ENCODE data around the gene MRPL19.

The MRPL19 gene

GRCh38 chr2:75698918-75699317, 52.3 kb downstream of the MRPL19 start:
- Histone ChIP-seq H4K20me1 (ENCODE audit: insufficient read depth, low read length) (no peaks in the 10 kb centered on the region), H3K9me3 (ENCODE audit: insufficient read depth, low read length) (no peaks in the 10 kb centered on the region), H2AFZ (ENCODE audit: low read depth, low read length) (no peak overlapping the region), H3K36me3 (replicated peaks; ENCODE audit: low read depth, low read length) (peaks cover 59% of the 10 kb centered on the region), H3K27me3 (ENCODE audit: low read depth, low read length) (no peaks in the 10 kb centered on the region), H3K79me2 (ENCODE audit: low read length) (no peaks in the 10 kb centered on the region), H3K27ac (ENCODE audit: low read length) (no peak overlapping the region), H3K4me3 (ENCODE audit: low read length) (no peak overlapping the region), H3K4me2 (ENCODE audit: low read length) (no peak overlapping the region), H3K9ac (ENCODE audit: low read length) (no peak overlapping the region), H3K4me1 (ENCODE audit: low read length) (no peaks in the 10 kb centered on the region)
- TF ChIP-seq CTCF (IDR thresholded peaks at IDR 0.05; ENCODE audit: low read depth, low read length) (no peak), EZH2phosphoT487 (IDR thresholded peaks at IDR 0.05; ENCODE audit: low read depth) (no peak)

- Histone ChIP-seq H3K4me3 (ENCODE audit: low read length) (no peak overlapping the region), H3K9me3 (ENCODE audit: insufficient read depth, low read length) (no peaks in the 10 kb centered on the region), H3K4me1 (ENCODE audit: low read length) (peaks cover 4% of the 10 kb centered on the region), H4K20me1 (ENCODE audit: insufficient read depth, low read length) (no peaks in the 10 kb centered on the region), H3K36me3 (replicated peaks; ENCODE audit: low read depth, low read length) (peaks cover 61% of the 10 kb centered on the region), H3K27ac (ENCODE audit: low read length) (no peak overlapping the region), H3K79me2 (ENCODE audit: low read length) (peaks cover 6% of the 10 kb centered on the region; the same call in 1 of the 2 replicates), H3K9ac (ENCODE audit: low read length) (no peak overlapping the region), H2AFZ (ENCODE audit: low read depth, low read length) (no peak overlapping the region), H3K4me2 (ENCODE audit: low read length) (no peak overlapping the region), H3K27me3 (ENCODE audit: low read depth, low read length) (no peaks in the 10 kb centered on the region)
- TF ChIP-seq CTCF (IDR thresholded peaks at IDR 0.05; ENCODE audit: low read depth, low read length) (no peak), EZH2phosphoT487 (IDR thresholded peaks at IDR 0.05; ENCODE audit: low read depth) (no peak)
Observed at GRCh38 chr2:75702593-75702992, 56.0 kb downstream of the MRPL19 start.

GRCh38 chr2:75703589-75704287, 57.2 kb downstream of the MRPL19 start:
- H3K9ac ChIP-seq (ENCODE audit: low read length): no peak overlapping the region
- H4K20me1 ChIP-seq (ENCODE audit: insufficient read depth, low read length): no peaks in the 10 kb centered on the region
- no peak overlapping the region for H3K27ac ChIP-seq (ENCODE audit: low read length)
- peaks cover 17% of the 10 kb centered on the region for H3K79me2 ChIP-seq (ENCODE audit: low read length)
- peaks cover 6% of the 10 kb centered on the region for H3K4me1 ChIP-seq (ENCODE audit: low read length)
- H3K4me2 ChIP-seq (ENCODE audit: low read length): no peak overlapping the region
- no peak overlapping the region for H2AFZ ChIP-seq (ENCODE audit: low read depth, low read length)
- no peaks in the 10 kb centered on the region for H3K9me3 ChIP-seq (ENCODE audit: insufficient read depth, low read length)
- no peak overlapping the region for H3K4me3 ChIP-seq (ENCODE audit: low read length)
- no peaks in the 10 kb centered on the region for H3K27me3 ChIP-seq (ENCODE audit: low read depth, low read length)
- peaks cover 52% of the 10 kb centered on the region for H3K36me3 ChIP-seq (replicated peaks; ENCODE audit: low read depth, low read length)
- TF ChIP-seq EZH2phosphoT487 (IDR thresholded peaks at IDR 0.05; ENCODE audit: low read depth) (no peak), CTCF (IDR thresholded peaks at IDR 0.05; ENCODE audit: low read depth, low read length) (no peak)

- Histone ChIP-seq H3K4me2 (ENCODE audit: low read length) (no peak overlapping the region), H3K9me3 (ENCODE audit: insufficient read depth, low read length) (no peaks in the 10 kb centered on the region), H3K36me3 (replicated peaks; ENCODE audit: low read depth, low read length) (peaks cover 35% of the 10 kb centered on the region), H3K4me3 (ENCODE audit: low read length) (no peak overlapping the region), H3K27ac (ENCODE audit: low read length) (no peak overlapping the region), H4K20me1 (ENCODE audit: insufficient read depth, low read length) (no peaks in the 10 kb centered on the region), H3K9ac (ENCODE audit: low read length) (no peak overlapping the region), H2AFZ (ENCODE audit: low read depth, low read length) (no peak overlapping the region), H3K27me3 (ENCODE audit: low read depth, low read length) (no peaks in the 10 kb centered on the region), H3K4me1 (ENCODE audit: low read length) (peaks cover 13% of the 10 kb centered on the region), H3K79me2 (ENCODE audit: low read length) (peaks cover 34% of the 10 kb centered on the region)
- TF ChIP-seq CTCF (IDR thresholded peaks at IDR 0.05; ENCODE audit: low read depth, low read length): no peak
- no peak for TF ChIP-seq EZH2phosphoT487 (IDR thresholded peaks at IDR 0.05; ENCODE audit: low read depth)
Observed at GRCh38 chr2:75705921-75706320, 59.3 kb downstream of the MRPL19 start.

Data from OCI-LY3 (cell line).